Embryonic facial prominence (tissue), 1 donor: ENCODE measurements around the gene DPEP2.
A peak's percentile ranks its signal among the peaks of the same experiment; 100 is the strongest.
"Not testable (repeated sequence)": the region's sequence is repeated elsewhere in the genome, so short reads cannot be mapped to it uniquely, and the experiment has no call there.

Experiments
- DNase-seq: peaks from one replicate; pipeline ENCODE4 v3.0.0-alpha.2; 2016; ENCODE audit errors: extremely low spot score

Gene DPEP2

DNA sequence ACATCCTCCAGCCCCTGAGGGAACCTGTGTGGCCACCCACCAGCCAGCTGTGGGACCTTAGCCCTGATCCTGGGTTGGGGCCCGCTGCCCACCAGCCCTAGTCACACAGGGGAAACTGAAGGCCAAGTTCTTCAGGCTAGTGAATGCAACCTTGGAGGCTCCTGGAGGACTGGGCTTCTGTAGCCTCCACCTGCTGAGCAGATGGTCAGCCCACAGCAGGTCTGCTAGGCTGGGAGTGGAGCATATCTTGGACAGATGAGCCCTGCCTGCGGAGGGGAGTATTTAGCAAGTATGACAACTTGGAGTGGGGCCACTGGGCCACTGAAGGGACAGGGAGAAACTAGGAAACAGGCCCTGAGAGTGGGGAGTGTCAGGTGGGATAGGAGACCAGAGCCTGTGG, 23.1 kb downstream of the DPEP2 start:
- DNase-seq = no peak

DNA sequence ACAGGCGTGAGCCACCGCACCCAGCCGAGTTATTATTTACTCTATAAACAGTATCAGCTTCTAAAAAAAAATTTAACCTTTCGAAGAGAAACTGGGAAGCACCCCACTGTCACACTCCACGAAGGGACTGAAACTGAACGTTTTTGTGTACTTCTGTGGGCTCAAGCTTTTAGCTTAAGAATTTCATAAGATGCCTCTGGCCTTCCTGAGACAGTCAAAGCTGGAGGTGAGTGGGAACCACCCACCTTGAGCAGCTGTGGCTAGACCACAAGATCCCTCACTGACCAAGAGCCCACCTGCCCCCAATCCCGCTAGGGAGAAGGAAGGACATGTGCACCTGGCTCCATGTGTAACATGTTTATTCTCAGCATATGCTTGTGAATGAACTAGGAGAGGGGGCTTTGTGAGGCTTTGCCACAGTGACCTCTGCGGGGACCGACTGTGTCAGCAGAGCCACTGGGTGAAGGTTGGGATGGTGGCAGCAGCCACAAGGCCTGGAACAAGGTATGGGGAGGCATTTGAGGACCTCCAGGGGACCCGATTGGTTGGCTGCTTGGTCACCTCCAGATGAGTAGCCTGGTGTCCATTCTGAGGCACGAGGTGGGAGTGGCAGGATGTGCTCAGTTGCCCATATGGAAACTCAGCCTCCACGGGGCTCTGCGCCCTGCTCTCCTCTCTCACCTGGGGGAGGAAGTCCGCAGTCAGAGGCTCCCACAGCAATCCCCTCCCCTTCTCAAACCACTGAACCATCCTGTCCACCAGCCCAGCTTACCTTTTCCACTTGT, 23.8 kb downstream of the DPEP2 start:
- DNase-seq = no peak

DNA sequence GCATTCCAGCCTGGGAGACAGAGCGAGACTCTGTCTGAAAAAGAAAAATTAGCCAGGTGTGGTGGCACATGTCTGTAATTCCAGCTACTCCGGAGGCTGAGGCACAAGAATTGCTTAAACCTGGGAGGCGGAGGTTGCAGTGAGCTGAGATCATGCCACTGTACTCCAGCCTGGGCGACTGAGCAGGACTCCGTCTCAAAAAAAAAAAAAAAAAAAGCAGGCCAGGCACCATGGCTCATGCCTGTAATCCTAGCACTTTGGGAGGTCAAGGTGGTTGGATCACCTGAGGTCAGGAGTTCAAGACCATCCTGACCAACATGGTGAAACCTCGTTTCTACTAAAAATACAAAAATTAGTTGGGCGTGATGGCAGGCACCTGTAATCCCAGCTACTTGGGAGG, 27.0 kb downstream of the DPEP2 start:
- not testable (repeated sequence) for DNase-seq

DNA sequence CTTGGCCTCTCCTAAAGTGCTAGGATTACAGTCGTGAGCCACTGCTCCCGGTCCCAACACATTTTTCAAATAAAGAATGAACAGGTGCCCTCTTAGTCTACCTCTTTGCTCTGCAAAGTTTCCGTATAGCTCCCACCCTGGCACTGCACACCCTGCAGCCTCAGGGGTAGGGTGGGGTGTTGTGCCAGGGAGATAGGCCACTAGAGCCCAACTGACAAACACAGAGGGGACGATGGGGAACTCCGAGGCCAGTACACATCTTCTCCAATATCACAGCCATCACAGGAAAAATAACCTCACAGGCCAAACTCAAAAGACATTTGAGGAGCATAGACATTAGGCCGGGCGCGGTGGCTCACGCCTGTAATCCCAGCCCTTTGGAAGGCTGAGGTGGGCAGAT, 28.2 kb downstream of the DPEP2 start:
- DNase-seq = no peak

DNA sequence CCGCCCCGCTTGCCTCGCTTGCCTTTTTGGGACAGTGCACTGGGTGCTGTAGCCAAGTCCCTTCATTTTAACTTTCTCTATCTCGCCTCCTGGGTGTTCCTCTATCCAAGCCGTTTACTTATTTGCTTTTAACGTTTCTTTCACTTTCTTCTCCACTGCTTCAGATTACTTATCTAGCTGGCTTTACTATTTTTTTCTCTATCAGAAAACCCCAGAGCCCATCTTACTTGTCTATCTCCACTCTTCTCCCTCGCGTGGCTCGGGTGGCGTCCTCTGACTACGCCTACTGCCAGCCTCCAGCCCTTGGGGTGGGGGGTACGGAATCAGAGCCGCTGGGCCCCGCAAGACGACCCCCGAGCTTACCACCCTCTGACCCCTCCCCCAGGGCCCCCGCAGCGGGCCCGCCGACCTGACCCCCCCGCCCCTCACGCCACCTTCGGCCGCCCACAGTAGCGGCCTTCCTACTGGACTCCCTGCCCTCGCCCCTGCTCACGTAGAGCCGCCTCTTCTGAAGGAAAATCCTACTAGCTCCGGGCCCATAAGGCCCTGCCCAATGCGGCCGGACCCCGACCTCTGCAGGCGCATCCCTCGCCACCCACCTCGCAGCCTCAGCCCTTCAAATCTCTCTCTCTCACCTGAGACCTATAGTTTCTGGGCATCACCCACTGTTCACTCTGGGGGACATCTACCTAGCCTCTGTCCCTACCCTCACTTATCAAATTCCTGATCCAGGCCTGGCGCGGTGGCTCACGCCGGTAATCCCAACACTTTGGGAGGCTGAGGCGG, 29.8 kb downstream of the DPEP2 start:
- no peak for DNase-seq

DNA sequence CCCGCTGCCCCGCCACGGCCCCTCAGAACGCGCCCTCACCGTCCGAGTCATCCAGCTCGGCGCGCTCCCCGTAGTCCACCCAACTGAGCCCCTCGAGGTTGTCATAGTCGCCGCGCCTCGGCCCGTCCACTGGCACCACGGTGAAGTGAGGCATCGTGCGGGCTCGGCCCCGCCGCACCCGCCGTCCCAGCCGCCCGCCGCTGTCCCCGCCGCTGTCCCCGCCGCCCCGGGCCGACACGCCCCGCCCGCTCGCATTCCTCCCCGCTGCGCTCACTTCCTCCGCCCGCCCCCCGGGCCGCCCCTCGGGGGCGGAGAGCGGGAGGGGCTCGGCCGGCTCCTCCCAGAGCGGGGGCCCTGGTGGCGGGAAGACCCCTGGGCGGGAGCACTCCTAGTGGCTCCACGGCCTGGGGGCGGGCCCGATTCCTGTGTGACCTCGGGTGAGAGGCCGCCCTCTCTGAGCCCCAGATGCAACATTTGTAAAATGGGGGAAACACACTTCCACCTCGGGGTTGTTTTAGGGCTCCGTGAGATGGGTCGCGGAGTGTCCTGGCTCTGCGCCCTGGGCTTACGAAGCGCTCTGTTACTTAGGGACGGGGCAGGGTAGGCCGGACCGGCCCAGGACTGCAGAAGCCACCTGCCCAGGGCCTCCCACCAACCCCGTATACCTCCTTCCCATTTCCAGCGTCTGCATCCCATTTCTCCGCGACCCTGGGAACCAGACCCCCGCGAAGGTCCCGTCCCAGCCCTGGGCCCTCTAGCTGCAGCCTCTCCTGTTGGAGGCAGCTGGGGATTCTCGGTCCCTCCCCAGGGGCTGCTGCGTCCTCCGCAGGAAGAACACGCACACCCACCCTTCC, 30.7 kb downstream of the DPEP2 start, which contains the start of gene SLC12A4:
Gene SLC12A4 (minus strand): TSS at position 238 of the 854 bp plus-strand sequence. CDS start 84 bp downstream, at position 154.
- DNase-seq = peak; percentile 85

DNA sequence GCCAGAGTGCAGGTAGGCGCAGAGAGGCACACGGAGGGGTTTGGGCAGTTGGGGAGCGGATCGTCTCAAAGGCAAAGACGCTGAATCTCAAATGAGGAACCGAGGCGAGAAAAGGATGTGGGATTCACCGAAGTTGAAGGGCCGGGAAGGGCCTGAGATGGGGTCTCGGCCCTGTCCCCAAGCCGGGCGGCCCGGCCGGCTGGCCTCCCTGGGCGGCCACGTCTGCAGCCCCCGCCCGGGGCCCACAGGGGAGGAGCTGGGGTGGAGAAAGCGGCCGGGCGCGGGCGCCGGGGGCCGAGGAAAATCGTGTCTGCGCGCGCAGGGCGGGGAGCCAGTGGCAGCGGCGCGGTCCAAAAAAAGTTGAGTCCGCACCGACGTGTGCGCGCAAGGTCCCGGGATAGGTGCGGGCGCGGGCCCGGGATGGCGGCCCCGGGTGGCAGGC, 31.3 kb downstream of the DPEP2 start:
- no peak for DNase-seq

DNA sequence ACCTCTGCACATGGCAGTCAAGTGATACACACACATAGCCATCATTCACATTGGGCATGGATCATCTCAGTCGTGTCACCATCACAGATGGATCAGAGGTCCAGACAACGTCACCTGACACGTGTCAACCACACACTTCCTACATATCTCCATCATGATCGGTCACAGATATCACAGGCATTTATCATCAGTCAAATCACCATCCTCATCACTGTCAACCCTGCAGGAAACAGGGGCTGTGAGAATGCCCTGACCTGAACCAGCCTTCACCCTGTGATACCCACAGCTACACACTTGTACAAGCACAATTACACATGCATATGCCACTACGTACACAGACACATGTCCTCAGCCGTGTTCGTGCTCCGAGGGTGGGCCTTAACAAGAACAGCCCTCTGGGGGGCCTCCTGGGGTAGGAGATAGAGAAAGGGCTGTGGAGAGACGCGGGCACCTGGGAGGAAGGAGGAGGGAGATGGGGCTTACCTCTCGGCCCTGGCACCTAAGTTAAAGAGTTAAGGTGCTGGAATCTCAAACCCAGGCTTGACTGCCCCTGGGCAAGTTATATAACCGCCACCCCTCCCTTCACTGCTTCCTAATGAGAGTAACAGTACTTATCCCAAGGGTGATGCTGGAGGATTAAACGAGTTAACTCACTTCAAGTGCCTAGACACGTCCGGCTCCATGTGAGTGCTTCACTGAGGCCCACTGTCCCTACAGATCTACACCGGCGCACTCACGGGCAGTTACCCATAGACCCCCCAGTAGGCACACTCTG, 31.9 kb downstream of the DPEP2 start:
- no peak for DNase-seq

DNA sequence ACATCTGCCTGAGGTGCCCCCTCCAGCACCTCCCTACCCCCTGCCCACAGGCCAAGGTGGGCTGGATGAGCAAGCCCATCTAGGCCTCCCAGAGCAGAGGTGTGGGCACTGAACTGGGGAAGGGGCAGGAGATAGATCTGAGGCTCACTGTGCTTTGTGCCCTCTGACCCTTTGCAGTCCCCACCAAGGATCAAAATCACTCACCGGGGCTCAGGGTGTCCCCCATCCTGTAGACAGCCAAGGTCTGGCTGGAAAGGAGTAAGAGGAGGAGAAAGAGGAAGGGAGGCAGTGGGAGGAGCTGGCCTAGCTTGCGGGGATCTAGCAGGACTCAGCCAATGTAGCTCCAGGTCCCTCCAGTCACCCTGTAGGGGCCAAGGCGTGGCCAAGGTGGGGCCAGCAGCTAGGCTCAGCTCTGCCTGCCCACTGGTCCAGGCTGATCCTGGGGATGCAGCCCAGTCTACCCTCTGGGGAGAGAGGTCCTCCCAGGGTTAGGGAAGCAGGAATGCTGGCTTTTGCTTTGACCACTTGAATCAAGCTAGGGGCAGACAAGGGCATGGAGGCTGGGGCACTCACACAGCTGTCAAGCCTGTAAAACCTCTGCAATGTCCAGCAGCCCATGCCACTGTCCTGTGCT, 32.6 kb downstream of the DPEP2 start:
- DNase-seq = no peak

DNA sequence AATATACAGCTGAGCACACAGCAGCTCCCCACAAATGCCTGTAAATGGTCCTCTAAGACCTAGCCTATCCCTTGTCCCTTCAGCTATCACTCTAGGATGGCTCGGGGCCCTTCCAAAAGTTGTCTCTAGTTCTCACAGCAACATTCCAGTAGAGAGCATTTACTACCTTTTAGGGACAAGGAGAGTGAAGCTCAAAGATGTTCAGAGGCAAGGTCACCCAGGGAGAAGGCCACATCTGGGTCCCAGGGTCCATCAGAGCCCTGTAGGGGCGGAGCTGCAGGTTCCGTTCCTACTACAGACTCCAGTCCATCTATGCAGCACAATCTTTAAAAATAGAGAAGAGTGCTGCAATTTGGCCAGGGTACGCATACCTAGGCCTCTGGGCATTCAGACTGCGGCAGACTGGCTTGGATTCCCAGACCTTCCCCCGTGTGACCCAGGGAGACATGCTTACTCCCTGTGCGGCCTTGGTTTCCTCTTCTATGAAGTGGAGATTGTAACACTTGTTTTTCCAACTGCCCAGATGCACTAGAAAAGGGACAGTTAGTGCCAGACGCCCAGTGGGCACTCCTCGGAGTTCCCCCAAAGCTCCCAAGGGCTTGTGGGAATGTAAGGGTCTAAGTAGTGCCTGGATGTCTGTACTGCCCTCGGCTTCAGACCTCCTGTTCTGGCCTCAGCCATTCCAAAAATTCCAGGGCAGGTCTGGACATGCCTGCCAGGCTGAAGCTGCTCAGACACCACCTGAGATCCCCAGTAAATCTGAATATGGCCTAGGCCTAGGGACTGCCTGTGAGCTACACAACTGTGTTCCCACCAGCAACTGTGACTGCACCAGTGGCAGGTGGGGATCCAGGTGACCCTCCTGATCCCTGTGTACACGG, 33.4 kb downstream of the DPEP2 start:
- DNase-seq = no peak

DNA sequence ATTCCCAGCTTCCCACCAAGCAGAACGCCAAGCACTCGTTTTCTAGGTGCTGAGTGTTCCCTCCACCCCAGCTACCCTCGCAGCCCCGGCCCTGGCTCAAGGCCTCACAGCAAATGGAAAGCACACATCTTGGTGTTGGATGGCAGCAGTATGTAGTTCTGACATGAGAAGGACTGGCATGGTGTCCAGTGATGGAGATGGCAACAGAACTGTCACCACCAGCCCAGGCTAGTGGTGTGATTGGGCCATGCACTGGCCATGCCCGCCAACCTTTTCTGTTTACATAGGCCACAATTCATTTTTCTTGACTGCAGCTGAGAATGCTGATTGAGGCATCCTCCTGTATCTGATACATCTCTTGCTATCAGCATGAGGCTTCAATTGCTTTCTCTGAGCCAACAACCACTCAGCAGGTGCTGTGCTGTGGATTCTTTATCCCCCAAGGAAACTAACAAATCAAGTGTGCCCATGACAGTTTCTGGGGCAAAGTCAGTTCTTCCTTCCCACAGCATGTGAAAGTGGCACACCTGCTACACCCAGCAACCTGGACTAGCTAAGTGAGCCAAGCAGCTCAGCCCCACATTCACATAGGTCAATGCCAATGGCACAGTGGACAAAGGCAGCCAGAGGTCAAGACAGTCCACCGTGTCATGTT, 34.7 kb downstream of the DPEP2 start:
- DNase-seq = no peak

DNA sequence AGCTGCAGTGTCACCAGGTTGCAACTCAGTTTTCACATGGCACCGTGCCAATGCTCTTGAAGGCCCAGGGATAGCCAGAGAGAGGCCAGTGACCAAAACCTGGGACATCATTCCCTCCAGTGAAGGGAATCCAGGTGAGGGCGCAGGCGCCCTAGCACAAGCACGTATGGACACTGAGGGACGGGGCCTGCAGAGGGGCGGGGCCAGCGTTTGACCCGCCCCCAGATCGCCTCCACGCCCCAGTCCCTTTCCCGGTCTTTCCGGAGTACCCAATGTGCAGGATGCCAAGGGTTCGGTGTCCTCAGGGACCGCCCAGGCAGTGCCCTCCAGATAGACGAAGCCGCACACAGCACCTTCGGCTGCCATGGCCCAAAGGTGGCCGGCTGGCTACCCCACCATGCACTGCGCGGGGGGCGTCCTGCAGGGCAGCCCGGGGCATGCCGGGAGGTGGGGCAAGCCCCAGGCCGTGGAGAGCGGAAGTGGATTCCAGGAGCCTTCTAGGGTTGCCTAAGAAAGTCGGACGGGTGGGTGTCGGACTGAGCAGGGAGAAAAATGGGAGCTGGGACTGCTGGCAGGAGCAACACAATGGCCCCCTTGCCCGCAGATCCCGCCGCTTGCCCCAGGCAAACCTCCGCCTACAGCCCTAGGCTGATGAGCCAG, 35.5 kb downstream of the DPEP2 start:
- no peak for DNase-seq

DNA sequence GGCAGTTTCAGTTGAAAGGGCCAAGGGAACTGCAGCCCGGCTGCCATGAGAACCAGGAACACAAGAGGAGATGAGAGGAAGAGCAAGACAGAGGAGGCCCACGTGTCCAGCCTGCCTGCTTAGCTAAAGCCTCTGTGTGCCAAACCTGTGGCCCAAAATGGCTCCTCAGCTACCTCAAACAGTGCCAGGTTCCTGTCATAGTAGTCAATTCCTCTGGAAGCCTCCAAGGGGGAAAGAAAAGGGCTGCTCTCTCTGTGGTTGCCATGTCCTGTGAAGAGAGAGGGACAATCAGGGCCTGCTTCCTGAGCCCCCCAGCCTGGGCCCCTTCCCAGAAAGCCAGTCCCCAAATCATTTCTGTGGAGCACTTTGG, 36.0 kb downstream of the DPEP2 start:
- DNase-seq = no peak

DNA sequence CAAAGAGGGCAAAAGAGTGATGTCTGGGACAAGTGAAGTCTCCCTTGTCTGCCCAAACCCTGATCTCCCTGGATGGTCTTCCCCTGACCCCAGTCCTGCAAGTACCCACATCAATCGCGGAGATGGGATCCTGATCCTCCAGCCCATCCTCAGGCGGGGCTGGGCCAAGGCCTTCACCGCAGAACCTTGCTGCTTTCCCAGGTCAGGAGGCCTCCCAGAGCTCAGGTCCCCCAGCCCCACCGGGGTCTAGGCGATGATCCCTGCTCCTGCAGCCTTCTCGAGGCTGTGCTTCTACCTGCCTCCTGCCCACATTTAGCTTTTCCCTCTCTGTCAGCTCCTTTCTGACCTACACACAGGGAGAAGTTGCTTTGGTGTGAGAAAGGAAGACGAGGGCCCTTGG, 37.1 kb downstream of the DPEP2 start:
- DNase-seq = no peak

DNA sequence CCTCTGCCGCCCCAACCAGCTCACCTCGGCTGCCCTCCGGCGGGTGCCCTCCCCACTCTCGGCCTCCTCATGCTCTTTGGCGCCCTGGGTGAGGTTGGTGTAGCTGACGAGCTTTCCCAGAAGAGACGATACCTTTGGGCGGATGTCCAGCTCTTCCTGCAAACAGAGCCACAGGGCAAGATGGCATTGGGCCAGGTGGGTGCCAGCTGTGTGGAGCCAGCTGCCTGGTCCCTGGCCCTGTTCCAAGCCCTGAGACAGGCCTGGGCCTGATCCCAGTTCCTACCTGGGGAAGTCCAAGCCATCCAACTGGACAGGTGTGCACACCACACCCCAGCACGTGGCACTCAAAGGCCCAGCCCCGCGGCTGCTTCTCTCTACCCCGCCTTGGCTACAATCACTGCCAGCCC, 37.7 kb downstream of the DPEP2 start:
- DNase-seq = no peak

DNA sequence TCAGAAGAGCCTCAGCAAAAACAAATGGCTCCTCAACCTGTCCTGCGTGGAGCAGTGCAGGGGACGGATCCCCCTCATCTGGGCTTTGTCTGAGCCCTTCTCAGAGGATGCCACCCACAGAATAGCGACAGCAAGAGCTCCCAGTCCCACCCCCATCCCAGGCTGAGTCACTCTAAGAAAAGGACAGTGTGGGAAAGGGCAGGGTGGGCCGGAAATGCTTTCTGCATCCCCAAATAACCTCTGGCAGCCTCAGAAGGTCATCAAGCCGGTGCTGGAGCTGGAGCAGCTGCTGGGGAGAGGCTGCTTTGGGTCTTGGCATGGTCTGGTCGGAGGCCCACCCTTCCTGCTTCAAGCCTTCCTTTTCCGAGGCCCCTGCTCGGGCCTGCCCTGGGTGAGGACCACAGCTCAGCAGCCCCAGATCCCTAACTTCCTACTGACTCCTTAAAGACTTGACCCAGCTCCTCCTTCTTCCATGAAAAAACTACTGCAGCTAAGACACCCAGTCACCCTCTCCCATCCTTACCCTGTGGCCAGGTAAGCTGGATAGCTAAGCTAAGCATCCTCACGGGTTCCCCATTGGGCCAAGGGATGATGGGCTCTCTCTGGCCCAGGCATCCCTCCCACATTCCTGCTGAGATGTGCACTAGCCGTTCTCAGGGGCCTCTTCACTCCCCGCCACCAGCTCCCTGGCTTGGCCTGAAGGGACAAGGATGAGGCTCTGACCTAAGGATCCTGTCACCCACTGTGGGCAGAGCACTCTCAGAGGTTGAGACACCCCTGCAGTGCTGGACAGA, 39.6 kb downstream of the DPEP2 start:
- DNase-seq = no peak

DNA sequence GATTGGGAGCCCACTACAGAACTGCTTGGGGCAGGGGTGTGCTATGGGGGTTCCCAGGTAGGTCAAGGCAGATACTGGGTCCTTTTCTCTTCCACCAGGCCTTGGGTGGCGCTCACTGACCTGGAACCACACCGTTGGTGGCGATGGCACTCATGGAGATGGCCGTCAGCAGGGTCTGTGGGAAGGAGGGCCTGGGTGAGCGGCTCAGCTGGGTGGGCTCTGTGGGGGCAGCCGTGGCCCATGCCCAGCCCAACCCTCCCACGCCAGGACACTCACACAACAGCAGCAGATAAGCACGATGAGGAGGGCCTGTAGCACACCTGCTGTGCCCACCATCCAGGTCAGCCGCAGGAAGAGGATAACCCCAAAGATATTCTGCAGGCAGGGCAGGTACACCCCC, 41.7 kb downstream of the DPEP2 start:
- no peak for DNase-seq
